Tibial nerve (tissue), 4 donors: Measurements from ENCODE around the gene CCL5. TPM values are rescaled to one million over a fixed set of nuclear protein-coding genes. Genes with fewer than 3 reads are reported as not detected.

Source experiments
- DNase-seq, 2 donors: peaks; one replicate each; pipeline ENCODE4 v3.0.0-alpha.2; 2019; ENCODE audit warnings: low spot score in 2 of 2
- H3K27ac ChIP-seq, 4 donors: fragments of 200-600 bp; sonication (generic) in 3 of 4; one replicate each; pipeline ENCODE4 v1.5.1; 2017 to 2019; ENCODE audit warnings: mild to moderate bottlenecking in 1 of 4
- H3K27me3 ChIP-seq, 2 donors: fragments of 200-600 bp; sonication (generic) in 1 of 2; one replicate each; pipeline versions ENCODE4 v1.5.1 to v1.6.0; 2017 to 2019
- H3K36me3 ChIP-seq, 3 donors: fragments of 200-600 bp; sonication (generic); one replicate each; pipeline ENCODE4 v1.5.1; 2018 to 2019
- H3K4me1 ChIP-seq, 4 donors: fragments of 200-600 bp; sonication (generic) in 3 of 4; one replicate each; pipeline ENCODE4 v1.5.1; 2017 to 2019
- H3K4me3 ChIP-seq, 4 donors: fragments of 200-600 bp; sonication (generic) in 3 of 4; one replicate each; pipeline ENCODE4 v1.5.1; 2017 to 2019; ENCODE audit warnings: mild to moderate bottlenecking in 1 of 4, moderate library complexity in 1 of 4
- H3K9me3 ChIP-seq, 4 donors: fragments of 200-600 bp; sonication (generic) in 3 of 4; one replicate each; pipeline ENCODE4 v1.5.1; 2017 to 2019
- EP300 ChIP-seq, 2 donors: sonication (generic); formaldehyde crosslinking; IDR thresholded peaks; one replicate each; pipeline ENCODE4 v1.6.1; 2017; ENCODE audit warnings: antibody characterized with exemption in 2 of 2, mild to moderate bottlenecking in 1 of 2
- POLR2A ChIP-seq, 2 donors: fragments of 450-650 bp; IDR thresholded peaks; one replicate each; pipeline ENCODE4 v1.6.1; 2017; ENCODE audit warnings: antibody characterized with exemption in 2 of 2, mild to moderate bottlenecking in 2 of 2, moderate library complexity in 2 of 2
- WGBS, 2 donors: methylation state at CpG; one replicate each; pipeline ENCODE4 v1.1.5; 2018; 5-methylcytosine and 5-hydroxymethylcytosine counted together
- total RNA-seq, 4 donors: library from RNA; depleted of rRNA; stranded (reverse); fragments of >200 nt; gene quantifications; one replicate each; pipeline ENCODE4 v1.1.0, GENCODE V29; 2016
- TF ChIP-seq, protein P1 (sequence below), 5 experiments: fragments of 200-600 bp in 3 of 5; fragments of 450-650 bp in 2 of 5; sonication (generic) in 3 of 5; IDR thresholded peaks; one replicate each; pipeline ENCODE4 v1.5.1; 2016 to 2019; ENCODE audit warnings: antibody characterized with exemption in 5 of 5, mild to moderate bottlenecking in 3 of 5, moderate library complexity in 2 of 5

The CCL5 gene
- total RNA-seq, 4 donors from 2014 or later = 1.1 to 3.8 (median 1.4) TPM; not detected in 1

DNA sequence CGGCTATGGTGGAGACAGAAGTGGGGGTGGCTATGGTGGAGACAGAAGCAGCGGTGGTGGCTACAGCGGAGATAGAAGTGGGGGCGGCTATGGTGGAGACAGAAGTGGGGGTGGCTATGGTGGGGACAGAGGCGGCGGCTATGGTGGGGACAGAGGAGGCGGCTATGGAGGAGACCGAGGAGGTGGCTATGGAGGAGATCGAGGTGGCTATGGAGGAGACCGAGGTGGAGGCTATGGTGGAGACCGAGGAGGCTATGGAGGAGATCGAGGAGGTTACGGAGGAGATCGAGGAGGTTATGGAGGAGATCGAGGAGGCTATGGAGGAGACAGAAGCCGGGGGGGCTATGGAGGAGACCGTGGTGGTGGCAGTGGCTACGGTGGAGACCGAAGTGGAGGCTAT is 35.6 kb downstream of the CCL5 start:
- no peak for DNase-seq
- Histone ChIP-seq H3K9me3 (no peaks in the 10 kb centered on the region), H3K4me3 (no peak overlapping the region), H3K27ac (no peak overlapping the region), H3K36me3 (peaks cover 4 to 93% (median 27%) of the 10 kb centered on the region in 3 donors), H3K4me1 (peaks cover 0 to 27% (median 0%) of the 10 kb centered on the region in 4 donors), H3K27me3 (no peaks in the 10 kb centered on the region)
- 96 to 98% methylated on average over 19 of the region's 19 CpGs for WGBS, 2 donors
- TF ChIP-seq, protein P1, sequence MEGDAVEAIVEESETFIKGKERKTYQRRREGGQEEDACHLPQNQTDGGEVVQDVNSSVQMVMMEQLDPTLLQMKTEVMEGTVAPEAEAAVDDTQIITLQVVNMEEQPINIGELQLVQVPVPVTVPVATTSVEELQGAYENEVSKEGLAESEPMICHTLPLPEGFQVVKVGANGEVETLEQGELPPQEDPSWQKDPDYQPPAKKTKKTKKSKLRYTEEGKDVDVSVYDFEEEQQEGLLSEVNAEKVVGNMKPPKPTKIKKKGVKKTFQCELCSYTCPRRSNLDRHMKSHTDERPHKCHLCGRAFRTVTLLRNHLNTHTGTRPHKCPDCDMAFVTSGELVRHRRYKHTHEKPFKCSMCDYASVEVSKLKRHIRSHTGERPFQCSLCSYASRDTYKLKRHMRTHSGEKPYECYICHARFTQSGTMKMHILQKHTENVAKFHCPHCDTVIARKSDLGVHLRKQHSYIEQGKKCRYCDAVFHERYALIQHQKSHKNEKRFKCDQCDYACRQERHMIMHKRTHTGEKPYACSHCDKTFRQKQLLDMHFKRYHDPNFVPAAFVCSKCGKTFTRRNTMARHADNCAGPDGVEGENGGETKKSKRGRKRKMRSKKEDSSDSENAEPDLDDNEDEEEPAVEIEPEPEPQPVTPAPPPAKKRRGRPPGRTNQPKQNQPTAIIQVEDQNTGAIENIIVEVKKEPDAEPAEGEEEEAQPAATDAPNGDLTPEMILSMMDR (IDR thresholded peaks at IDR 0.05) = no peak
- no peak for TF ChIP-seq EP300 (IDR thresholded peaks at IDR 0.05)
- TF ChIP-seq POLR2A (IDR thresholded peaks at IDR 0.05) = no peak

DNA sequence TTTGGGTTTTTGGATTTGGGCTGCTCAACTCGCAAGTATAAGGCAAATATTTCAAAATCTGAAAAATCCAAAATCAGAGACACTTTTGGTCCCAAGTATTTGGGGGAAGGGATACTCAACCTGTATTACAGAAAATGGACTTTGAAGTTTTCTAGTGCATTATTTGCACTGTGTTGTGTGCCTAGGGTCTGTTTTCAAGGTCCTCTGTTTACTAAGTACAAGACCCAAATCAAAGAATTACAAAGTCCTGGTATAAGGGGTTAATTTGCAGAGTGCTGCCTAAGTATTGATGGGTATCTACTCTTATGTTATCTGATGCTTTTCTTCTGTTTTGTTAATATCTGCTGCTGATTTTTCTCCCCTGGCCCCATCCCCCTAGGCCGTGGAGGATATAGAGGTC is 36.5 kb downstream of the CCL5 start:
- H3K36me3 ChIP-seq = peaks cover 4 to 98% (median 32%) of the 10 kb centered on the region in 3 donors
- no peak overlapping the region for H3K27ac ChIP-seq
- H3K9me3 ChIP-seq = no peaks in the 10 kb centered on the region
- DNase-seq = no peak
- H3K27me3 ChIP-seq = no peaks in the 10 kb centered on the region
- peaks cover 0 to 27% (median 0%) of the 10 kb centered on the region in 4 donors for H3K4me1 ChIP-seq
- TF ChIP-seq POLR2A (IDR thresholded peaks at IDR 0.05) (no peak), EP300 (IDR thresholded peaks at IDR 0.05) (no peak)
- TF ChIP-seq, protein P1 (IDR thresholded peaks at IDR 0.05) = no peak
- WGBS, 2 donors = 94 to 96% methylated on average over 2 of the region's 2 CpGs
- H3K4me3 ChIP-seq = no peak overlapping the region

DNA sequence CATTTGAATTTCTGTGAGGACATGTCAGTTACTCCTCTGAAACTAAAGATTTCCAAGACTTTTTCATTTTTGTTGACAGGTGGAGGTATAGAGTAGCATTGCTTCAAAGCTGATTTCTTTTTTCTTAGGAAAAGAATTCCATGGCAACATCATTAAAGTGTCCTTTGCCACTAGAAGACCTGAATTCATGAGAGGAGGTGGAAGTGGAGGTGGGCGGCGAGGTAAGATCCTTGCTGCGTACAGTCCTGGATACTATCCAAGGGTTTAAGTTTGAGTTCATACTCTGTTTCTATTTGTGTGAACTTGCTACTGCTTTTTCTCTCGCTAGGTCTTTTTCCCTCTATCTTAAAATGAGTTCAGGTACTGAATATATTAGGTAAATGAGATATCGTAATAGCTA is 37.9 kb downstream of the CCL5 start:
- Histone ChIP-seq H3K4me1 (peaks cover 0 to 15% (median 0%) of the 10 kb centered on the region in 4 donors), H3K9me3 (no peaks in the 10 kb centered on the region), H3K36me3 (peaks cover 4 to 100% (median 44%) of the 10 kb centered on the region in 3 donors), H3K27ac (no peak overlapping the region), H3K4me3 (no peak overlapping the region), H3K27me3 (no peaks in the 10 kb centered on the region)
- TF ChIP-seq, protein P1 (IDR thresholded peaks at IDR 0.05) = no peak
- no peak for DNase-seq
- 97 to 98% methylated on average over 5 of the region's 5 CpGs for WGBS, 2 donors

DNA sequence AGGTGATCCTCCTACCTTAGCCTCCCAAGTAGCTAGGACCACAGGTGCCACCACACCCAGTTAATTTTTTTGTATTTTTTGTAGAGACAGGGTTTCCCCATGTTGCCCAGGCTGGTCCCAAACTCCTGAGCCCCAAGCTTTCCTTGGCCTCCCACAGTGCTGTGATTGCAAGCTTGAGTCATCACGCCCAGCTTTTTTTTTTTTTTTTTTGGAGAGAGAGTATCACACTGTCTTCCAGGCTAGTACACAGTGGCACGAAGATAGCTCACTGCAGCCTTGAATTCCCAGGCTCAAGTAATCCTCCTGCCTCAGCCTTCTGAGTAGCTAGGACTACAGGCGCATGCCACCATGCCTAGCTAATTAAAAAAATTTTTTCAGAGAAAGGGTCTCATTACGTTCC is 38.7 kb downstream of the CCL5 start:
- peaks cover 7 to 100% (median 50%) of the 10 kb centered on the region in 3 donors for H3K36me3 ChIP-seq
- no peak for DNase-seq
- peaks cover 0 to 9% (median 0%) of the 10 kb centered on the region in 4 donors for H3K4me1 ChIP-seq
- no peak overlapping the region for H3K4me3 ChIP-seq
- 84 to 89% methylated on average over 4 of the region's 4 CpGs for WGBS, 2 donors
- H3K9me3 ChIP-seq = no peaks in the 10 kb centered on the region
- H3K27me3 ChIP-seq = no peaks in the 10 kb centered on the region
- H3K27ac ChIP-seq = no peak overlapping the region
- TF ChIP-seq EP300 (IDR thresholded peaks at IDR 0.05) = no peak
- no peak for TF ChIP-seq POLR2A (IDR thresholded peaks at IDR 0.05)
- TF ChIP-seq, protein P1 (IDR thresholded peaks at IDR 0.05) = no peak

DNA sequence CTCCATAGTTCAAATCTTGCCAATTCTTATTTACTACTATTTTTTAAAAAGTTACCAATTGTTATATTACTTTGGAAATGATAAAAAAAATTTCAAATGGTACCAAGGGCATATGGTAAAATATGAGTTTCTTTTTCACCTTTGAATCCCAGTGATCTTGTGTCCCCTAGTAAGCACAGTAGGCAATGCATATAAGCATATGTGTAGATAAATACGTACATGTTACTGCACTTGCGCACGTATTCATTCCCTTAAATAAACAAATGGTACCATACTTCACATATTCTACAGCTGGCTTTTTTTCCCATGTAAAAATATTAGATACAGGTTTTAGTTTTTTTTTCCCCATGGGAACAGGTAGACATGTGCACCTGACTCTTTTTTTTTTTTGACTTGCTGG is 39.1 kb downstream of the CCL5 start:
- Histone ChIP-seq H3K36me3 (peaks cover 7 to 100% (median 50%) of the 10 kb centered on the region in 3 donors), H3K4me3 (no peak overlapping the region), H3K27me3 (no peaks in the 10 kb centered on the region), H3K4me1 (peaks cover 0 to 5% (median 0%) of the 10 kb centered on the region in 4 donors), H3K27ac (no peak overlapping the region), H3K9me3 (no peaks in the 10 kb centered on the region)
- no peak for TF ChIP-seq EP300 (IDR thresholded peaks at IDR 0.05)
- no peak for TF ChIP-seq POLR2A (IDR thresholded peaks at IDR 0.05)
- TF ChIP-seq, protein P1 (IDR thresholded peaks at IDR 0.05) = no peak
- DNase-seq = no peak
- 80 to 90% methylated on average over 3 of the region's 3 CpGs for WGBS, 2 donors
